ENCODE data around the gene RTTN.
"Not testable (repeated sequence)": the region's sequence is repeated elsewhere in the genome, so short reads cannot be mapped to it uniquely, and the experiment has no call there.

The RTTN gene

GRCh38 chr18:70205421-70206397 is at the start of gene RTTN:
Gene RTTN (minus strand): TSS chr18:70205687. CDS start chr18:70205658, 29 bp downstream.
- DNase-seq = peak; percentile 84

- no peak for DNase-seq
Measured at GRCh38 chr18:70250781-70251180, 45.3 kb upstream of the RTTN start.

- DNase-seq = not testable (repeated sequence)
Measured at GRCh38 chr18:70249861-70250260, 44.4 kb upstream of the RTTN start.

- DNase-seq = no peak
Measured at GRCh38 chr18:70249118-70249517, 43.6 kb upstream of the RTTN start.

- no peak for DNase-seq
Measured at GRCh38 chr18:70246061-70246466, 40.6 kb upstream of the RTTN start.

GRCh38 chr18:70243131-70243929 is 37.8 kb upstream of the RTTN start:
- no peak for DNase-seq

GRCh38 chr18:70236921-70237320 is 31.4 kb upstream of the RTTN start:
- DNase-seq = not testable (repeated sequence)

- DNase-seq = no peak
Measured at GRCh38 chr18:70235478-70235877, 30.0 kb upstream of the RTTN start.

GRCh38 chr18:70234667-70235459 is 29.4 kb upstream of the RTTN start:
- DNase-seq = no peak

GRCh38 chr18:70233974-70234373 is 28.5 kb upstream of the RTTN start:
- no peak for DNase-seq

- no peak for DNase-seq
Measured at GRCh38 chr18:70232261-70232660, 26.8 kb upstream of the RTTN start.

GRCh38 chr18:70229639-70230038 is 24.2 kb upstream of the RTTN start:
- DNase-seq = no peak

GRCh38 chr18:70228536-70228935 is 23.0 kb upstream of the RTTN start:
- no peak for DNase-seq

- DNase-seq = no peak
Measured at GRCh38 chr18:70227438-70227837, 22.0 kb upstream of the RTTN start.

- DNase-seq = no peak
Measured at GRCh38 chr18:70221915-70222278, 16.4 kb upstream of the RTTN start.

- DNase-seq = no peak
Measured at GRCh38 chr18:70221156-70221914, 15.8 kb upstream of the RTTN start.

GRCh38 chr18:70220628-70221027 is 15.1 kb upstream of the RTTN start:
- DNase-seq = no peak

GRCh38 chr18:70219688-70220087 is 14.2 kb upstream of the RTTN start:
- DNase-seq = no peak

- no peak for DNase-seq
Measured at GRCh38 chr18:70216788-70217187, 11.3 kb upstream of the RTTN start.

- no peak for DNase-seq
Measured at GRCh38 chr18:70207181-70207580, 1.7 kb upstream of the RTTN start.

- no peak for DNase-seq
Measured at GRCh38 chr18:70200286-70200685, 5.2 kb downstream of the RTTN start.

GRCh38 chr18:70197844-70198243 is 7.6 kb downstream of the RTTN start:
- DNase-seq = no peak

Data from activated T-cell treated with anti-CD3 and anti-CD28 coated beads for 4 hours (primary cell).